CD8-positive, alpha-beta memory T cell (primary cell): Measurements from ENCODE around the gene ABCB10. TPM values are rescaled to one million over a fixed set of nuclear protein-coding genes. Genes with fewer than 3 reads are reported as not detected.

Experiments used
- CTCF ChIA-PET: fragments of 350-600 bp; sonication (Branson Sonifier 250); formaldehyde crosslinking; loops from one replicate; lab custom pipeline; 2021; ENCODE audit warnings: antibody characterized with exemption; lab: Charles Lee
- POLR2A ChIA-PET: fragments of 350-600 bp; sonication (Branson Sonifier 250); formaldehyde crosslinking; loops from one replicate; lab custom pipeline; 2021; ENCODE audit warnings: antibody characterized with exemption; lab: Charles Lee
- DNase-seq, 5 donors: peaks; one replicate each; pipeline versions ENCODE4 v3.0.0 to v3.0.0-alpha.2; 2020 to 2022; ENCODE audit warnings: mixed read lengths in 1 of 5
- H3K27ac ChIP-seq: one replicate; pipeline ENCODE4 v1.7.0; 2013; ENCODE audit warnings: low read depth, mild to moderate bottlenecking, low read length, moderate library complexity
- H3K27me3 ChIP-seq: 2 replicates; pipeline ENCODE4 v1.7.0; 2013; ENCODE audit warnings: low read length, mild to moderate bottlenecking; ENCODE audit not compliant: insufficient read depth, poor library complexity, severe bottlenecking
- H3K36me3 ChIP-seq: 2 replicates; pipeline ENCODE4 v1.7.0; 2013; ENCODE audit warnings: mild to moderate bottlenecking, low read length, moderate library complexity; ENCODE audit not compliant: insufficient read depth
- H3K4me1 ChIP-seq: 2 replicates; pipeline ENCODE4 v1.7.0; 2013; ENCODE audit warnings: mild to moderate bottlenecking, low read length, moderate library complexity; ENCODE audit not compliant: insufficient read depth
- H3K4me3 ChIP-seq: 2 replicates; pipeline ENCODE4 v1.7.0; 2013; ENCODE audit warnings: mild to moderate bottlenecking, low read length
- H3K9me3 ChIP-seq: 2 replicates; pipeline ENCODE4 v1.7.0; 2013; ENCODE audit warnings: mild to moderate bottlenecking, low read length
- H3K27ac Mint-ChIP-seq, 8 donors: one replicate each; pipeline ENCODE4 v1.8.0; 2020 to 2021; ENCODE audit warnings: mixed read lengths in 8 of 8, mild to moderate bottlenecking in 6 of 8, inconsistent platforms in 3 of 8, moderate library complexity in 3 of 8
- H3K27me3 Mint-ChIP-seq, 2 donors: one replicate each; pipeline ENCODE4 v1.8.0; 2020 to 2021; ENCODE audit warnings: mixed read lengths in 2 of 2, mild to moderate bottlenecking in 1 of 2, moderate library complexity in 1 of 2
- H3K36me3 Mint-ChIP-seq, 3 donors: one replicate each; pipeline ENCODE4 v1.8.0; 2020 to 2021; ENCODE audit warnings: mixed read lengths in 3 of 3, inconsistent platforms in 1 of 3, mild to moderate bottlenecking in 1 of 3
- H3K4me1 Mint-ChIP-seq, 3 donors: one replicate each; pipeline ENCODE4 v1.8.0; 2020 to 2021; ENCODE audit warnings: mixed read lengths in 3 of 3, inconsistent platforms in 1 of 3, mild to moderate bottlenecking in 1 of 3
- H3K4me3 Mint-ChIP-seq, 7 donors: one replicate each; pipeline ENCODE4 v1.8.0; 2020 to 2021; ENCODE audit warnings: mixed read lengths in 7 of 7, mild to moderate bottlenecking in 6 of 7, moderate library complexity in 4 of 7, inconsistent platforms in 2 of 7
- H3K9me3 Mint-ChIP-seq, 5 donors: one replicate each; pipeline ENCODE4 v1.8.0; 2020 to 2022; ENCODE audit warnings: mixed read lengths in 5 of 5, mild to moderate bottlenecking in 3 of 5, moderate library complexity in 2 of 5, inconsistent platforms in 1 of 5
- polyA plus RNA-seq: library from polyadenylated mRNA; unstranded; fragments of 300-500 nt; fragmentation: Illumina TruSeq; gene quantifications from one replicate; pipeline ENCODE4 v1.2.3, GENCODE V29; 2021
- total RNA-seq, 2 experiments: library from RNA; stranded (reverse); gene quantifications; one replicate each; pipeline ENCODE4 v1.2.3, GENCODE V29; 2021

The ABCB10 gene
- total and polyA plus RNA-seq, 3 experiments from 2014 or later = 11.1 to 48.0 (median 42.7) TPM

DNA sequence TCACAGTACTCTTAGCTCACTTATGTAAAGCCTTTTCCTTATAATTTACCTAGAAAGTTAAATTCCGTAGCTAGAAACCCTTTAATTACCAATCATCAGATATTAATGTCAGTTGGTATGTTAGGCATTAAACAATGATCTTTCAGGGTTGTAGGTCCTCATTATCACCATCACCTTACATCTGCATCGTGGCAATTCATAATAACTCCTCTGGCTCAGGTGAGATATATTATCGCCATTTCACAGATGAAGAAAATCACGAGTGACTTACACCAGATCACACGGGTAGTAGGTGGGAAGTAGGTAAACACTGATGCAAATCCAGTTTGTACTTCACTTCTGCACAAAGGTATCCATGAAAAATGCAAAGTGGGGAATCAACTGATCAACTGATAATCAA is 51.0 kb downstream of the ABCB10 start:
- H3K36me3 Mint-ChIP-seq = peaks cover 0 to 28% (median 5%) of the 10 kb centered on the region in 3 donors
- peaks cover 0 to 2% (median 0%) of the 10 kb centered on the region in 5 donors for H3K9me3 Mint-ChIP-seq
- H3K4me1 ChIP-seq = peaks cover 21% of the 10 kb centered on the region
- peaks cover 22 to 49% (median 32%) of the 10 kb centered on the region in 3 donors for H3K4me1 Mint-ChIP-seq
- peak overlapping the region; percentile 71 for H3K4me3 ChIP-seq
- H3K36me3 ChIP-seq = no peaks in the 10 kb centered on the region
- no peaks in the 10 kb centered on the region for H3K9me3 ChIP-seq
- no peak for DNase-seq
- H3K27ac Mint-ChIP-seq = peak overlapping the region; percentile 87 to 99 (median 96)
- H3K27me3 ChIP-seq = no peaks in the 10 kb centered on the region
- ChIA-PET POLR2A (interaction anchor here (0.6 to 1.9 kb wide), 3 partner anchors 9 to 605 kb away, joined by 4 to 9 read pairs (median 5); partner anchors contain the start of gene ABCB10), CTCF (no interaction called here)
- H3K27ac ChIP-seq = peak overlapping the region; percentile 94
- H3K4me3 Mint-ChIP-seq = peak overlapping the region; percentile 88 to 99 (median 91)
- H3K27me3 Mint-ChIP-seq = peaks cover 0 to 4% of the 10 kb centered on the region in 2 donors

DNA sequence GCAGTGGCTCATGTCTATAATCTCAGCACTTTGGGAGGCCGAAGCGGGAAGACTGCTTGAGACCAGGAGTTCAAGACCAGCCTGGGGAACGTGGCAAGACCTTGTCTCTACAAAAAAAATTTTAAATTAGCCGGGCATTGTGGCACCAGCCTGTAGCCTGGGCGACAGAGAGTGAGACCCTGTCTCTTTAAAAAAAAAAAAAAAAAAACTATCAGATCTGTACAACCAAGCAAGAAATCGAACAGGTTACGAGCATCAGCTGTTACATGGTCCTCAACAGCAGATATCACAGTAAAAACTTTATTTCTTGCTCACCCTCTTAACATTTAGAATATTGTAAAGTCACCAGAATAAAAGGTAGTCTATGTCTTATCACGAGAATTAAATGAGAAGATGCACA is 51.9 kb downstream of the ABCB10 start:
- no peak overlapping the region for H3K27ac ChIP-seq
- no peak overlapping the region for H3K4me3 ChIP-seq
- Mint-ChIP-seq H3K4me1 (peaks cover 22 to 49% (median 32%) of the 10 kb centered on the region in 3 donors), H3K9me3 (peaks cover 0 to 2% (median 0%) of the 10 kb centered on the region in 5 donors), H3K4me3 (peak overlapping the region; percentile 33 to 99 (median 88)), H3K27ac (peak overlapping the region in 5 of 8 donors; percentile 38 to 97 (median 68)), H3K27me3 (peaks cover 0 to 4% of the 10 kb centered on the region in 2 donors), H3K36me3 (peaks cover 0 to 33% (median 5%) of the 10 kb centered on the region in 3 donors)
- ChIA-PET POLR2A (no interaction called here), CTCF (no interaction called here)
- H3K4me1 ChIP-seq = peaks cover 21% of the 10 kb centered on the region
- H3K27me3 ChIP-seq = no peaks in the 10 kb centered on the region
- no peaks in the 10 kb centered on the region for H3K9me3 ChIP-seq
- peaks cover 3% of the 10 kb centered on the region for H3K36me3 ChIP-seq
- DNase-seq = no peak

DNA sequence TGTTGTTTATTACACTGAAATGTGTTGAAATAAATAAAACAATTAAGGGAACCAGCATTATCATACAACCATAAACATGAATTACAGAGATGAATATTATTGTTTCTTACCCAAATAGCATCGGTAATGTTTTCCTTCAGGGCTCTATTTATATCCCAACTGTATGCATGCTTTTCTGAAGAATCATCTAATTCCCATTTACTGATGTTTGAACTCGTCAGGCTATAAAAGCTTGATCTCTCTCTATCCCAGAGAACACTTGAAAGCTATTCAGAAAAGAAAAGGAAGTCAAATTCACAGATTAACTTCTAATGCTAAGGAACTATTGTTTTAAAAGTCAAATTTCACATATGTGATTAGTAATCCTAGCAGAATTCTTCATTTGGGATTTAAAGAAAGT is 62.7 kb downstream of the ABCB10 start:
- POLR2A ChIA-PET = no interaction called here
- no peaks in the 10 kb centered on the region for H3K9me3 ChIP-seq
- no peaks in the 10 kb centered on the region for H3K4me1 ChIP-seq

DNA sequence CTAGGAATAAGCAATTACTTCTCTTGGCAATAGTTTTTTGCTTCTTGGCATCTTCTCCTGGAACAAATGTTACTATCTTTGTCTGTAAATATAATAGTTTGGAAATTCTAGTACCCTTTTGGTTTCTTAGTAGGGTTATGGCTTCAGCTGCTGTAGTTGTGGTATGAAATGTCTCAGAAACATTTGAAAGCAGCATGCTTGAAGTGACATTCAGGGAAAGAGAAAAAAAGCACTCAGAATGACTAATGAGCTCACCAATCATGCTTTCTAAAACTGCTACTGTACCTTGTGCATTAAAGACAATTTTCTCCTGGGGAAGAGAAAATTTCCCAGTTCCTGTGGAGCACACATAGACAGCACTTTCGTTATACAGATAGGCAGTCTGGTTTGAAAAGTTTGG is 71.3 kb downstream of the ABCB10 start:
- H3K9me3 ChIP-seq = no peaks in the 10 kb centered on the region
- H3K27ac ChIP-seq = no peak overlapping the region
- Mint-ChIP-seq H3K4me1 (peaks cover 1 to 6% (median 6%) of the 10 kb centered on the region in 3 donors), H3K27me3 (no peaks in the 10 kb centered on the region), H3K27ac (no peak overlapping the region), H3K9me3 (no peaks in the 10 kb centered on the region), H3K36me3 (peaks cover 20 to 77% (median 37%) of the 10 kb centered on the region in 3 donors), H3K4me3 (no peak overlapping the region)
- H3K27me3 ChIP-seq = no peaks in the 10 kb centered on the region
- CTCF ChIA-PET = interaction anchor here (1.0 kb wide), 1 partner anchor 823 kb away, joined by 3 read pairs; no protein-coding TSS in a partner anchor
- no peak overlapping the region for H3K4me3 ChIP-seq
- no peak for DNase-seq
- POLR2A ChIA-PET = interaction anchor here (0.7 kb wide), 1 partner anchor 696 kb away, joined by 8 read pairs; no protein-coding TSS in a partner anchor
- no peaks in the 10 kb centered on the region for H3K4me1 ChIP-seq
- H3K36me3 ChIP-seq = peaks cover 24% of the 10 kb centered on the region

More for the DNA sequence above, 62.7 kb downstream of the ABCB10 start:
- Histone ChIP-seq H3K36me3 (peaks cover 54% of the 10 kb centered on the region), H3K27ac (no peak overlapping the region), H3K4me3 (no peak overlapping the region), H3K27me3 (no peaks in the 10 kb centered on the region)
- no peak overlapping the region for H3K27ac Mint-ChIP-seq
- CTCF ChIA-PET = interaction anchor here (1.6 kb wide), 1 partner anchor 14 kb away, joined by 3 read pairs; no protein-coding TSS in a partner anchor
- H3K4me3 Mint-ChIP-seq = no peak overlapping the region
- peaks cover 8 to 85% (median 25%) of the 10 kb centered on the region in 3 donors for H3K36me3 Mint-ChIP-seq
- no peaks in the 10 kb centered on the region for H3K27me3 Mint-ChIP-seq
- H3K4me1 Mint-ChIP-seq = peaks cover 0 to 5% (median 0%) of the 10 kb centered on the region in 3 donors
- H3K9me3 Mint-ChIP-seq = no peaks in the 10 kb centered on the region
- DNase-seq = no peak

DNA sequence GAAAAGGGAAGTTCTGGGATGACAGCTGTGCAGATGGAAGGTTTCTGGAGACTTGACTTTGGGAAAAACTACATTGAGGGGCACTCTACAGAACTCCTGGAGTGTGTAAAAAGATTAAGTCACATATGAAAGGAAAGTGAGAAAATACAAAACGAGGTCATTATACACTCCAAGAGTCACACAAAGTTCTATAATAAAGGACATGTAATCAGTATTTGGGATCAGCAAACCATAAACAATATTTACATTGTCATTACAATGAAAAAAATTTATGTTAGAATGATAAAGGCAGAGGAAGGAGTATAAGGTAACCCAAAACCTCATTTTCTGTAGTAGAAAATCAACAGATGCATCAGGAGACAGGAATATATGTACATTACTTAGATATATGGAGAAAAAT is 73.2 kb downstream of the ABCB10 start:
- Histone ChIP-seq H3K9me3 (no peaks in the 10 kb centered on the region), H3K4me1 (no peaks in the 10 kb centered on the region), H3K27me3 (no peaks in the 10 kb centered on the region), H3K27ac (no peak overlapping the region), H3K4me3 (no peak overlapping the region), H3K36me3 (peaks cover 28% of the 10 kb centered on the region)
- Mint-ChIP-seq H3K36me3 (peaks cover 20 to 83% (median 37%) of the 10 kb centered on the region in 3 donors), H3K9me3 (no peaks in the 10 kb centered on the region), H3K27ac (peak overlapping the region in 3 of 8 donors; percentile 0 to 19 (median 13)), H3K27me3 (no peaks in the 10 kb centered on the region), H3K4me3 (no peak overlapping the region), H3K4me1 (peaks cover 4 to 10% (median 10%) of the 10 kb centered on the region in 3 donors)
- POLR2A ChIA-PET = no interaction called here
- DNase-seq = no peak
- CTCF ChIA-PET = interaction anchor here (6.5 kb wide), 1 partner anchor 227 kb away, joined by 58 read pairs; no protein-coding TSS in a partner anchor

DNA sequence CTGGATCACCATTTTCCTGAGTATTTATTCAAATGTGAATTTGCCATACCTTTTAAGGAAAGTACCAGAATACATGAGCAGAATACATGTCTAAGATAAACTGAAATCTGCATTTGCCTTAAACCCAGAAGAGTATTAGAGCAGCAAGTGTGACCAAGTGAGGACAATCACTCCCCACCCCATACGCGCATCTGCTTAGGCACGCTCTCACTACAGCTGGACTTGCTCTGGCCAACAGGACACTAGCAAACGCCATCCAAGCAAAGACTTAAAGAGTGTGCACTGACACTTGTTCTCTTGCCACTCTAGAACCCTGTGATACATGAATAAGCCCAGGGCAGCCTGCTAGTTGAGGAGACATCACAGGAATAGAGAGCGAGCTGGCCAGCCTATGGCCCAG is 76.0 kb downstream of the ABCB10 start:
- Histone ChIP-seq H3K4me1 (no peaks in the 10 kb centered on the region), H3K27me3 (no peaks in the 10 kb centered on the region), H3K4me3 (no peak overlapping the region), H3K27ac (no peak overlapping the region), H3K9me3 (no peaks in the 10 kb centered on the region), H3K36me3 (peaks cover 24% of the 10 kb centered on the region)
- Mint-ChIP-seq H3K27me3 (no peaks in the 10 kb centered on the region), H3K36me3 (peaks cover 16 to 86% (median 37%) of the 10 kb centered on the region in 3 donors), H3K9me3 (no peaks in the 10 kb centered on the region), H3K4me3 (no peak overlapping the region), H3K27ac (peak overlapping the region in 2 of 8 donors; percentile 29 to 49), H3K4me1 (peaks cover 4 to 15% (median 10%) of the 10 kb centered on the region in 3 donors)
- CTCF ChIA-PET = interaction anchor here (0.6 to 6.5 kb wide), 8 partner anchors 9 to 822 kb away, joined by 3 to 58 read pairs (median 3); no protein-coding TSS in a partner anchor
- DNase-seq = no peak
- POLR2A ChIA-PET = no interaction called here

DNA sequence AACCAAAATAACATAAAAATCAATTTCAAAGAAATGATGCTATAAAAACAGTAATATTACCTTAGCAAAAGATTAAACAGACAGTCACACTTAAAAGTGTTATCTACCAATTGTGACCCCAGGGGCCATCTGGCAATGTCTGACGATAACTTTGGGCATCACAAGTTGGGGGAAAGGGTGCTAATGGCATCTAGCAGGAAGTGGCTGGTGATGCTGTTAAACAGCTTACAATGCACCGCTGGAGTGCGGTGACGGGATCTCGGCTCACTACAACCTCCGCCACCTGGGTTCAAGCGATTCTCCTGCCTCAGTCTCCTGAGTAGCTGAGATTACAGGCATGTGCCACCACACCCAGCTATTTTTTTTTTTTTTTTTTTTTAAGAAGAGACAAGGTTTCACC is 78.0 kb downstream of the ABCB10 start:
- H3K4me3 Mint-ChIP-seq = no peak overlapping the region
- no peak overlapping the region for H3K27ac ChIP-seq

More for the DNA sequence above, 78.0 kb downstream of the ABCB10 start:
- ChIA-PET POLR2A (no interaction called here), CTCF (interaction anchor here (0.6 to 6.5 kb wide), 5 partner anchors 136 to 1001 kb away, joined by 3 to 58 read pairs (median 3); no protein-coding TSS in a partner anchor)
- Mint-ChIP-seq H3K4me1 (peaks cover 4 to 15% (median 10%) of the 10 kb centered on the region in 3 donors), H3K27ac (no peak overlapping the region), H3K27me3 (no peaks in the 10 kb centered on the region), H3K9me3 (no peaks in the 10 kb centered on the region), H3K36me3 (peaks cover 6 to 85% (median 30%) of the 10 kb centered on the region in 3 donors)
- Histone ChIP-seq H3K4me3 (no peak overlapping the region), H3K27me3 (no peaks in the 10 kb centered on the region), H3K9me3 (no peaks in the 10 kb centered on the region), H3K36me3 (peaks cover 19% of the 10 kb centered on the region), H3K4me1 (no peaks in the 10 kb centered on the region)
- DNase-seq = no peak
